Karpas-422 (cell line): ENCODE data around the gene TFIP11. TPM values are rescaled to one million over a fixed set of nuclear protein-coding genes. Genes with fewer than 3 reads are reported as not detected.

Experiments used
- DNase-seq: peaks from one replicate; pipeline ENCODE4 v3.0.0-alpha.2; 2015
- H2AFZ ChIP-seq: fragments of 200-600 bp; sonication (generic); 2 replicates; pipeline ENCODE4 v1.6.1; 2014; ENCODE audit warnings: antibody characterized with exemption, low read length, mixed read lengths
- H3K27ac ChIP-seq: fragments of 200-600 bp; sonication (generic); 2 replicates; pipeline ENCODE4 v1.5.1; 2014; ENCODE audit warnings: mild to moderate bottlenecking, low read length, moderate library complexity
- H3K27me3 ChIP-seq: fragments of 200-600 bp; sonication (generic); 2 replicates; pipeline ENCODE4 v1.6.1; 2014; ENCODE audit warnings: low read length, mixed read lengths
- H3K36me3 ChIP-seq: fragments of 200-600 bp; sonication (generic); 2 replicates; pipeline ENCODE4 v1.6.1; 2014; ENCODE audit warnings: low read length, mixed read lengths; ENCODE audit not compliant: insufficient read depth
- H3K4me1 ChIP-seq: fragments of 200-600 bp; sonication (generic); 2 replicates; pipeline ENCODE4 v1.6.1; 2014; ENCODE audit warnings: mild to moderate bottlenecking, low read length, mixed read lengths
- H3K4me2 ChIP-seq: fragments of 200-600 bp; sonication (generic); 2 replicates; pipeline ENCODE4 v1.6.1; 2014; ENCODE audit warnings: low read length, low read depth, mild to moderate bottlenecking; ENCODE audit not compliant: poor library complexity, severe bottlenecking
- H3K4me3 ChIP-seq: fragments of 200-600 bp; sonication (generic); 2 replicates; pipeline ENCODE4 v1.5.1; 2014; ENCODE audit warnings: mild to moderate bottlenecking, antibody characterized with exemption, low read length, mixed read lengths
- H3K79me2 ChIP-seq: fragments of 200-600 bp; sonication (generic); 2 replicates; pipeline ENCODE4 v1.6.1; 2014; ENCODE audit warnings: mild to moderate bottlenecking, low read length, mixed read lengths
- H3K9ac ChIP-seq: fragments of 200-600 bp; sonication (generic); 2 replicates; pipeline ENCODE4 v1.6.0; 2014; ENCODE audit warnings: low read length
- H3K9me2 ChIP-seq: fragments of 200-600 bp; sonication (generic), shearing (Covaris generic); replicated peaks from 2 replicates; pipeline ENCODE4 v1.6.0; 2014; ENCODE audit warnings: mild to moderate bottlenecking, low read length, moderate library complexity; ENCODE audit not compliant: insufficient read depth
- H3K9me3 ChIP-seq: fragments of 300-700, 200-600 bp; sonication (generic); 2 replicates; pipeline ENCODE4 v1.6.1; 2014; ENCODE audit warnings: low read length, mixed read lengths
- H4K20me1 ChIP-seq: fragments of 200-600 bp; sonication (generic); 2 replicates; pipeline ENCODE4 v1.6.1; 2014; ENCODE audit warnings: mild to moderate bottlenecking, antibody characterized with exemption, low read length, low read depth; ENCODE audit not compliant: insufficient read depth
- total RNA-seq: library from RNA; depleted of rRNA; stranded (reverse); fragments of >200 nt; shearing (Covaris generic); gene quantifications from 2 replicates; pipeline ENCODE4 v1.2.3, GENCODE V29; 2014; ENCODE audit warnings: low replicate concordance

The TFIP11 gene
- total RNA-seq, 1 experiment from 2014 or later = 46.0 TPM

GRCh38 chr22:26515931-26516330 is 3.7 kb upstream of the TFIP11 start:
- Histone ChIP-seq H2AFZ (0 out of 2 replicates have a peak overlapping the region, but pooled peaks have one; percentile 23), H3K4me3 (peak overlapping the region; percentile 9; the same call in 1 of the 2 replicates), H3K4me1 (peaks cover 40% of the 10 kb centered on the region), H3K27ac (peak overlapping the region; percentile 82), H4K20me1 (peaks cover 10% of the 10 kb centered on the region; the same call in 1 of the 2 replicates), H3K9me3 (no peaks in the 10 kb centered on the region), H3K36me3 (no peaks in the 10 kb centered on the region), H3K79me2 (peaks cover 42% of the 10 kb centered on the region), H3K27me3 (no peaks in the 10 kb centered on the region), H3K9ac (peak overlapping the region; percentile 31; the same call in 1 of the 2 replicates), H3K4me2 (peak overlapping the region; percentile 45), H3K9me2 (no peaks in the 10 kb centered on the region)
- DNase-seq = peak; percentile 60

GRCh38 chr22:26514419-26515161 is 2.3 kb upstream of the TFIP11 start:
- no peaks in the 10 kb centered on the region for H3K9me2 ChIP-seq
- peak overlapping the region; percentile 82; the same call in 1 of the 2 replicates for H3K4me3 ChIP-seq
- no peaks in the 10 kb centered on the region for H3K9me3 ChIP-seq
- H3K9ac ChIP-seq = peak overlapping the region; percentile 75; the same call in 1 of the 2 replicates
- H3K79me2 ChIP-seq = peaks cover 53% of the 10 kb centered on the region
- H3K27me3 ChIP-seq = no peaks in the 10 kb centered on the region
- H3K36me3 ChIP-seq = peaks cover 9% of the 10 kb centered on the region; the same call in 1 of the 2 replicates
- no peak for DNase-seq
- H3K27ac ChIP-seq = peak overlapping the region; percentile 53
- H3K4me1 ChIP-seq = peaks cover 44% of the 10 kb centered on the region
- H2AFZ ChIP-seq = no peak overlapping the region
- peak overlapping the region; percentile 78 for H3K4me2 ChIP-seq
- peaks cover 10% of the 10 kb centered on the region; the same call in 1 of the 2 replicates for H4K20me1 ChIP-seq

- Histone ChIP-seq H3K27ac (peak overlapping the region; percentile 53), H3K9ac (peak overlapping the region; percentile 75), H3K4me3 (peak overlapping the region; percentile 82), H3K36me3 (peaks cover 9% of the 10 kb centered on the region; the same call in 1 of the 2 replicates), H3K9me3 (no peaks in the 10 kb centered on the region), H3K4me1 (peaks cover 44% of the 10 kb centered on the region), H4K20me1 (peaks cover 10% of the 10 kb centered on the region; the same call in 1 of the 2 replicates), H3K9me2 (no peaks in the 10 kb centered on the region), H2AFZ (no peak overlapping the region), H3K79me2 (peaks cover 53% of the 10 kb centered on the region), H3K27me3 (no peaks in the 10 kb centered on the region), H3K4me2 (peak overlapping the region; percentile 78)
- DNase-seq = no peak
These were observed 1.6 kb upstream of the TFIP11 start for GRCh38 chr22:26513838-26514237.

DNA sequence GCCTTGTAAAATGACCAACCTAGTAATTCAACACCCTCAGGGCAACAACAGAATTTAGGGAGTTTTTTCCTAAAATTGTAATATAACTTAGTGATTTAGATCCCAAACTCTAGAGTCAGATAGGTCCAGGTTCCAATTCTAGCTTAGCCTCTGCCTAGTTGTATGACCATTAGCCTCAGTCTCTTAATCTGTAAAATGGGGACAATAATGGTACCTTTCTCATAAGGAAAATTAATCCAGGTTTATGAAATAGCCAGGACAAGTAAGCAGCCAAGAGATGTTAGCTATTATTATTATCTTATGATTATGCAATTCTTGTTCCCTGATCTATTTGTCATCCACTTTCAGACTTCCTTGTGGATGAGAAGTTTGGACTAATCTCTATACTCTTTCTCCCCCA is 4.1 kb downstream of the TFIP11 start:
- no peaks in the 10 kb centered on the region for H3K27me3 ChIP-seq
- no peak overlapping the region for H3K4me2 ChIP-seq
- no peak for DNase-seq
- peaks cover 19% of the 10 kb centered on the region for H3K4me1 ChIP-seq
- no peaks in the 10 kb centered on the region for H3K9me3 ChIP-seq
- H4K20me1 ChIP-seq = peaks cover 10% of the 10 kb centered on the region; the same call in 1 of the 2 replicates
- H3K4me3 ChIP-seq = no peak overlapping the region
- H3K27ac ChIP-seq = no peak overlapping the region
- peaks cover 34% of the 10 kb centered on the region for H3K79me2 ChIP-seq
- no peaks in the 10 kb centered on the region for H3K9me2 ChIP-seq
- H3K9ac ChIP-seq = no peak overlapping the region
- no peak overlapping the region for H2AFZ ChIP-seq
- H3K36me3 ChIP-seq = peaks cover 46% of the 10 kb centered on the region

DNA sequence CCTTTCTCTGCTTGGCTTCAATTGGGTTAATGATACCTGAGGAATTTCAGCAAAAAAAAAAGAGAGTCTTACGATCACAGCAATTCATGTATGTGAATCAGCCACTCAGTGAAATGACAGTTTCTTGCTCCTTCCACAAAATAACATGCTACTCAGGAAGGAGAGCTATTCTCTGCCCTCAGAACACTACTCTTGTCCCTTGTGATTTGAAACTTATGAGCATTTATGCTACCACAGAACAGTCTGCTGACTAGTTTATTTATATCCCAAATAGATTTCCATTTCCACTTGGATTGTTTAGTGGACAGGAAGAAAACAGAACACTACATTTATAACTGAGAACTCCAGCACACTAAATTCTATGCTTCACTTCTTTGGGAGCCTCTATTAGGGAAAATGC is 8.5 kb downstream of the TFIP11 start:
- Histone ChIP-seq H3K79me2 (no peaks in the 10 kb centered on the region), H3K9me2 (no peaks in the 10 kb centered on the region), H3K9ac (no peak overlapping the region), H3K27ac (peak overlapping the region; percentile 61; the same call in 1 of the 2 replicates), H3K4me1 (peaks cover 9% of the 10 kb centered on the region), H4K20me1 (no peaks in the 10 kb centered on the region), H3K36me3 (peaks cover 68% of the 10 kb centered on the region), H2AFZ (no peak overlapping the region), H3K4me3 (no peak overlapping the region), H3K4me2 (no peak overlapping the region), H3K27me3 (no peaks in the 10 kb centered on the region), H3K9me3 (no peaks in the 10 kb centered on the region)
- DNase-seq = no peak

DNA sequence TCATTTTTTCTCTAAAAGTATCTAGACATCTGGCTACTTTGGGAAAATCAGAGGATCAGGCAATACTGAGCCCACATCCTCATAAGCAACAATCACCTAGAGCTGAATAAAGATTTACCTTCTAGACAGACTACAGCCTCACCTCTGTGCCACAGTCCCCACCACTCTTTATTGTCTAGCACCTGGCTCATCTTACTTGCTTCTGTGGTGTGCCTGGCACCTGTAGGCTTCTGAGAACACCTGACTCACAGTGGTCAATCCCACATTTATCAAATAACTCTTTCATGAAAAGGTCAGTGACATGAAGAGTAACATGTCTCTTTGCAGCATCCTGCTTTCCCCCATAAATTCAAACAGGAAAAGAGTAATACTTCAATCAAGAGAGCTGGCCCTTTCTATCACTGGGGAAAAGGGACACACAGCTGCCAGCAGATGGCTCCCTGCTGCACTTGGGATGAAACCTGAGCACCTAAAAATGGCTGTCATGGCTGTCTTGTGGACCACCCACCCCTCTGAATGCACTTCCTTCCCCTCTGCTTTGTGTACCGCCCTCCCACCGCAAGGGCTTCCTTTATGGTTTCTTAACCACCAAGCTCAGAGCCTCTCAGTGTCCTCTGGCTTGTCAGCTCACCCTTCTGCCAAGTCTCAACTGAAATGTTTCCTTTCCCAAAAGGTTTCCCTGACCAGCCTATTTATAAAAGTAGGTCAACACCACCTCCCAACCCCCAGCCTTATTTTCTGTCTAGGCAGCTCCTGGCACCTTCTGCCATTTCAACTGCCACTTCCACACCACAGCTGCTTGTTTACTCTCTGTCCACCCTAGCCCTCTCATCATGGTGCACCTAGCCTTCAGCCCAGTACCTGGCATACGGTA is 9.3 kb downstream of the TFIP11 start:
- no peak overlapping the region for H3K4me2 ChIP-seq
- H3K9me2 ChIP-seq = no peaks in the 10 kb centered on the region
- peaks cover 67% of the 10 kb centered on the region for H3K36me3 ChIP-seq
- peak overlapping the region; percentile 61 for H3K27ac ChIP-seq
- no peaks in the 10 kb centered on the region for H3K27me3 ChIP-seq
- peak; percentile 76 for DNase-seq
- H3K79me2 ChIP-seq = no peaks in the 10 kb centered on the region
- H3K4me3 ChIP-seq = no peak overlapping the region
- no peaks in the 10 kb centered on the region for H4K20me1 ChIP-seq
- peaks cover 9% of the 10 kb centered on the region for H3K4me1 ChIP-seq
- no peaks in the 10 kb centered on the region for H3K9me3 ChIP-seq
- no peak overlapping the region for H2AFZ ChIP-seq
- H3K9ac ChIP-seq = no peak overlapping the region

GRCh38 chr22:26501996-26502395 is 10.3 kb downstream of the TFIP11 start:
- no peak overlapping the region for H3K9ac ChIP-seq
- peaks cover 63% of the 10 kb centered on the region for H3K36me3 ChIP-seq
- no peak overlapping the region for H3K4me3 ChIP-seq
- H3K27ac ChIP-seq = no peak overlapping the region
- H3K27me3 ChIP-seq = no peaks in the 10 kb centered on the region
- no peaks in the 10 kb centered on the region for H3K79me2 ChIP-seq
- no peaks in the 10 kb centered on the region for H3K9me3 ChIP-seq
- no peaks in the 10 kb centered on the region for H3K9me2 ChIP-seq
- no peaks in the 10 kb centered on the region for H4K20me1 ChIP-seq
- no peak overlapping the region for H3K4me2 ChIP-seq
- H2AFZ ChIP-seq = no peak overlapping the region
- H3K4me1 ChIP-seq = peaks cover 9% of the 10 kb centered on the region
- no peak for DNase-seq
